Measurements from ENCODE around the gene PID1.

GRCh38 chr2:229022071-229022470 is 249.0 kb downstream of the PID1 start:
- TF ChIP-seq CTCF (IDR thresholded peaks at IDR 0.05; ENCODE audit: low read length): no peak
- TF ChIP-seq EZH2 (optimal IDR thresholded peaks at IDR 0.05; ENCODE audit: low read depth, low read length): no peak
- no peak for TF ChIP-seq EZH2phosphoT487 (IDR thresholded peaks at IDR 0.05; ENCODE audit: low read length)
